Neural cell (in vitro differentiated cells): ENCODE results near the gene NACC1.

Experiments used
- CTCF ChIP-seq: fragments of 450-650 bp; IDR thresholded peaks from 2 replicates; pipeline ENCODE4 v1.5.1; 2014; ENCODE audit warnings: antibody characterized with exemption, mild to moderate bottlenecking, moderate library complexity; ENCODE audit not compliant: poor library complexity, severe bottlenecking
- EP300 ChIP-seq: fragments of 450-650 bp; conservative IDR thresholded peaks from 2 replicates; pipeline ENCODE4 v1.6.1; 2014; ENCODE audit warnings: antibody characterized with exemption, mild to moderate bottlenecking, moderate library complexity; ENCODE audit not compliant: poor library complexity, severe bottlenecking
- EZH2 ChIP-seq: fragments of 200-600, 300-800 bp; shearing (Covaris generic), sonication (generic); IDR thresholded peaks from 2 replicates; pipeline ENCODE4 v1.6.1; 2014; ENCODE audit warnings: antibody characterized with exemption, low read length, borderline replicate concordance, mild to moderate bottlenecking; ENCODE audit not compliant: insufficient read depth, poor library complexity, severe bottlenecking
- POLR2AphosphoS5 ChIP-seq: IDR thresholded peaks from 2 replicates; pipeline ENCODE4 v1.6.1; 2012
- REST ChIP-seq: IDR thresholded peaks from 2 replicates; pipeline ENCODE4 v1.6.1; 2012; ENCODE audit warnings: borderline replicate concordance
- SMC3 ChIP-seq: fragments of 450-650 bp; conservative IDR thresholded peaks from 2 replicates; pipeline ENCODE4 v1.6.1; 2014; ENCODE audit warnings: antibody characterized with exemption, mild to moderate bottlenecking, moderate library complexity; ENCODE audit not compliant: poor library complexity

GRCh38 chr19:13152974-13153568 is 35.0 kb downstream of the NACC1 start:
- TF ChIP-seq CTCF (peak; percentile 52), POLR2AphosphoS5 (peak; percentile 98), REST (peak; percentile 56), EZH2 (no peak), SMC3 (no peak), EP300 (peak; percentile 61)
